ENCODE results near the gene TREML4. TPM values are rescaled to one million over a fixed set of nuclear protein-coding genes. Genes with fewer than 3 reads are reported as not detected.

Gene TREML4
- total RNA-seq, 4 donors from 2014 or later: not detected

GRCh38 chr6:41288030-41288753, 60.0 kb downstream of the TREML4 start:
- in situ Hi-C loops (cut with MboI; ENCODE audit: low pct_ligation_motif_present in 1 of 4, low pct_unique_long_range_greater_than_20kb in 1 of 4, low sequenced_read_pairs in 3 of 4) (no loop called here), intact Hi-C loops (cut with DNase I; ENCODE audit: low total_unique reads) (no loop called here)
- Histone ChIP-seq H3K9me3 (no peaks in the 10 kb centered on the region), H3K27me3 (peaks cover 4% of the 10 kb centered on the region), H3K4me3 (no peak overlapping the region), H3K36me3 (no peaks in the 10 kb centered on the region), H3K4me1 (no peaks in the 10 kb centered on the region), H3K27ac (no peak overlapping the region)
- TF ChIP-seq EP300 (IDR thresholded peaks at IDR 0.05; ENCODE audit: low read depth) (no peak), POLR2A (IDR thresholded peaks at IDR 0.05) (no peak), POLR2AphosphoS5 (IDR thresholded peaks at IDR 0.05) (no peak), CTCF (IDR thresholded peaks at IDR 0.05) (no peak)
- WGBS, 2 donors (ENCODE audit: low coverage in 1 of 2): 33 to 34% methylated on average over 6 of the region's 6 CpGs
- no peak for DNase-seq

Small RNA genes within 50 kb of the gene (small RNA-seq; reads per million reads assigned to genes)
- gene AL391903.2 (0 reads per million in 4 donors), gene AL391903.3 (0 reads per million in 4 donors), gene RNA5SP207 (0.95 to 10.5 (median 5.0) reads per million in 4 donors)

Other genes starting within 250 kb of the TREML4 start
- gene UNC5CL, start 189.1 kb upstream of the TREML4 start, total RNA-seq: 1 to 10 TPM in 3 of 4 donors, not detected in 1; 2.5 to 8.4 (median 4.4) TPM
- gene TSPO2, start 185.9 kb upstream of the TREML4 start, total RNA-seq: not detected
- not detected for gene APOBEC2, start 175.1 kb upstream of the TREML4 start, total RNA-seq
- gene OARD1, start 156.0 kb upstream of the TREML4 start, total RNA-seq: 10 to 100 TPM in 2 of 4 donors, 1 to 10 TPM in 2; 1.4 to 27.6 (median 13.7) TPM
- gene NFYA, start 155.4 kb upstream of the TREML4 start, total RNA-seq: 10 to 100 TPM; 11.1 to 64.3 (median 20.9) TPM
- gene TREML1, start 74.0 kb upstream of the TREML4 start, total RNA-seq: not detected
- gene TREM2, start 65.2 kb upstream of the TREML4 start, total RNA-seq: 1 to 10 TPM in 1 of 4 donors, not detected in 3; 1.5 TPM
- gene TREML2, start 27.2 kb upstream of the TREML4 start, total RNA-seq: under 1 TPM in 2 of 4 donors, not detected in 2; 0.14 to 0.64 TPM
- under 1 TPM in 1 of 4 donors, not detected in 3; 0.27 TPM for gene TREM1, start 58.3 kb downstream of the TREML4 start, total RNA-seq
- not detected for gene NCR2, start 107.3 kb downstream of the TREML4 start, total RNA-seq

All from transverse colon (tissue), 4 donors.